ENCODE measurements around the gene PRKRIP1. TPM values are rescaled to one million over a fixed set of nuclear protein-coding genes. Genes with fewer than 3 reads are reported as not detected.
"Not testable (repeated sequence)": the region's sequence is repeated elsewhere in the genome, so short reads cannot be mapped to it uniquely, and the experiment has no call there.

The PRKRIP1 gene
- total RNA-seq, 2 experiments from 2014 or later = 26.8 to 28.1 TPM

DNA sequence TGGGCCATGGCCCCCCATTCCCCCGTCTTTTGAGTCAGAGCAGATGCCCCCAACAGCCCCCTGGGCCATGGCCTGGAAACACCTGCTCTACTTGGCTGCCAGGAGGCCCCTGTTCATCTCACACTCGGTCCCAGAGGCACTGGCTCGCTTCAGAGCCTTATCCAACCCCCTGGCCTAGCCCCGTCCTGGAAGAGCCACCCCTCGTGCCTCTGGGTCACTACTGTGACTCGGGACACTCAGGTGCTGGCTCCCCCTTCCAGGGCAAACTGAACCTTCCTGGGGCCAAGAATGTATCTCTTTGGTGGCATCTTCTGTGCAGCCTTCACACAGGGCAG lies 75.6 kb downstream of the PRKRIP1 start:
- Mint-ChIP-seq H3K4me1 (ENCODE audit: low read depth) (peaks cover 2% of the 10 kb centered on the region), H3K27ac (peak overlapping the region; percentile 18), H3K27me3 (ENCODE audit: low read depth) (no peaks in the 10 kb centered on the region), H3K9me3 (ENCODE audit: insufficient read depth) (no peaks in the 10 kb centered on the region), H3K36me3 (ENCODE audit: low read depth) (peaks cover 11% of the 10 kb centered on the region), H3K4me3 (no peak overlapping the region)
- ATAC-seq = no peak
- ChIA-PET POLR2A (no interaction called here), CTCF (interaction anchor here (1.3 kb wide), 1 partner anchor 66 kb away, joined by 3 read pairs; no protein-coding TSS in a partner anchor)
- DNase-seq = no peak

GRCh38 chr7:102472126-102473041 lies 76.2 kb downstream of the PRKRIP1 start:
- Mint-ChIP-seq H3K27me3 (ENCODE audit: low read depth) (no peaks in the 10 kb centered on the region), H3K9me3 (ENCODE audit: insufficient read depth) (no peaks in the 10 kb centered on the region), H3K4me1 (ENCODE audit: low read depth) (no peaks in the 10 kb centered on the region), H3K4me3 (no peak overlapping the region), H3K27ac (peak overlapping the region; percentile 18), H3K36me3 (ENCODE audit: low read depth) (peaks cover 11% of the 10 kb centered on the region)
- ChIA-PET POLR2A (no interaction called here), CTCF (no interaction called here)
- ATAC-seq = no peak
- no peak for DNase-seq

- no peak overlapping the region for H3K4me3 Mint-ChIP-seq
- H3K9me3 Mint-ChIP-seq (ENCODE audit: insufficient read depth) = no peaks in the 10 kb centered on the region
- no peak overlapping the region for H3K27ac Mint-ChIP-seq
- no peak for DNase-seq
- no peaks in the 10 kb centered on the region for H3K27me3 Mint-ChIP-seq (ENCODE audit: low read depth)
- ChIA-PET CTCF (no interaction called here), POLR2A (no interaction called here)
- no peak for ATAC-seq
- H3K36me3 Mint-ChIP-seq (ENCODE audit: low read depth) = peaks cover 11% of the 10 kb centered on the region
- no peaks in the 10 kb centered on the region for H3K4me1 Mint-ChIP-seq (ENCODE audit: low read depth)
These were observed 77.3 kb downstream of the PRKRIP1 start for GRCh38 chr7:102473271-102473991.

- POLR2A ChIA-PET; H3K27ac Mint-ChIP-seq; H3K27me3 Mint-ChIP-seq (ENCODE audit: low read depth); ATAC-seq; H3K4me3 Mint-ChIP-seq; H3K4me1 Mint-ChIP-seq (ENCODE audit: low read depth); CTCF ChIA-PET; H3K9me3 Mint-ChIP-seq (ENCODE audit: insufficient read depth): not testable (repeated sequence)
- H3K36me3 Mint-ChIP-seq (ENCODE audit: low read depth) = peaks cover 11% of the 10 kb centered on the region
- DNase-seq = peak; percentile 12
These were observed 78.0 kb downstream of the PRKRIP1 start for GRCh38 chr7:102474116-102474515.

DNA sequence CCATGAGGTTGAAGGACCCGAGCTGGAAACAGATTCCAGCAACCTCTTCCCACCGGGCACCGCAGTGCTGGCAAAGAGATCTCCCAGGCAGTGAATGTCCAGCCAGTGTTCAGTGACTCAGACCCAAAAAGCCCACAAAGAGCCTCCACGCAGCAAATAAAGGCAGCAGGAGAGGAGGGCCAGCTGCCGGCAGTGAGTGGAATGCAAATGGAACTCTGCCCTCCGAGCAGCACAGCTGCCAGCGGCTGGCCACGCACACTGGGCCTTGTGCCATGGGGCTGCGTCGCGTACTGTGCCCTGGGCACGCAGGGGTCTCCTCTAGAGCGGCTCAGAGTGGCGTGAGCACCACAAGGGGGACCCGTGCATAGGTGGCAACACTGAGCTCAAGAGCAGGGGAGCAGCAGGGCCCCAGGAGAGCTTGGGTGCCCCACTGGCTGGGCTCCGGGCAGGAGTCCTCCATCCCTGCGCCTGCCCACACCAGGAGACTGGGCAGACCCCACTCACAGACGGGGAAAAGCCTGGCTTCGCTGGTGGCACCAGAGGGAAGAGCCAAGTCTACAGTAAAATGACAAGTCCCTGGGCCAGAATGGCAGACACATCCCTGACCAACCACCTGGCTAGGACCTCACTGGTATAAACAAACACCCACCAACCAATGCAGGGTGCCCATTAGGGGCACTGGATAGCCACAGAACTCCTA lies 78.7 kb downstream of the PRKRIP1 start:
- H3K9me3 Mint-ChIP-seq (ENCODE audit: insufficient read depth); POLR2A ChIA-PET; H3K27ac Mint-ChIP-seq; ATAC-seq; H3K4me1 Mint-ChIP-seq (ENCODE audit: low read depth); CTCF ChIA-PET; H3K4me3 Mint-ChIP-seq; H3K27me3 Mint-ChIP-seq (ENCODE audit: low read depth): not testable (repeated sequence)
- DNase-seq = peak; percentile 11
- peaks cover 11% of the 10 kb centered on the region for H3K36me3 Mint-ChIP-seq (ENCODE audit: low read depth)

Small RNA genes lying within 50 kb of the gene (microRNA-seq; reads per million reads assigned to microRNA genes)
- gene MIR4467 (not detected), gene MIR5090 (9.8 reads per million, percentile 24 among the genes with 10 or more reads in this experiment), gene MIR548O (not detected)

Other genes with a start within 250 kb of the PRKRIP1 start
- gene SH2B2, start 109.5 kb upstream of the PRKRIP1 start, total RNA-seq = under 1 TPM; 0.16 to 0.52 TPM
- gene SPDYE6, start 39.9 kb upstream of the PRKRIP1 start, total RNA-seq = not detected
- 10 to 100 TPM; 72.5 to 72.8 TPM for gene ORAI2, start 37.2 kb downstream of the PRKRIP1 start, total RNA-seq
- 10 to 100 TPM; 10.8 to 11.1 TPM for gene ALKBH4, start 68.5 kb downstream of the PRKRIP1 start, total RNA-seq
- 10 to 100 TPM; 16.7 to 21.7 TPM for gene LRWD1, start 68.6 kb downstream of the PRKRIP1 start, total RNA-seq
- 10 to 100 TPM; 55.7 to 62.0 TPM for gene POLR2J, start 82.6 kb downstream of the PRKRIP1 start, total RNA-seq
- gene RASA4B, start 121.4 kb downstream of the PRKRIP1 start, total RNA-seq = 10 to 100 TPM; 18.9 to 21.1 TPM
- 10 to 100 TPM; 24.1 to 27.1 TPM for gene UPK3BL2, start 147.3 kb downstream of the PRKRIP1 start, total RNA-seq
- gene SPDYE2, start 154.9 kb downstream of the PRKRIP1 start, total RNA-seq = under 1 TPM in 1 of 2 experiments, not detected in 1; 0.31 TPM
- 10 to 100 TPM; 52.4 to 59.4 TPM for gene POLR2J3, start 176.2 kb downstream of the PRKRIP1 start, total RNA-seq
- gene RASA4, start 220.4 kb downstream of the PRKRIP1 start, total RNA-seq = 10 to 100 TPM; 59.0 to 61.8 TPM
- gene UPK3BL1, start 246.4 kb downstream of the PRKRIP1 start, total RNA-seq = 10 to 100 TPM; 31.4 to 37.2 TPM

All from activated CD8-positive, alpha-beta T cell treated with anti-CD3 and anti-CD28 coated beads, Interleukin-2, amount 10 ng/mL, durations not matched to agents 7 days and 5 days (primary cell).